Mucosa of stomach (tissue), 1 donor: ENCODE data around the gene ZBTB38.

Experiments
- H3K27me3 ChIP-seq: one replicate; pipeline ENCODE4 v1.7.0; 2013; ENCODE audit warnings: mild to moderate bottlenecking, low read length; ENCODE audit not compliant: control insufficient read depth, insufficient read depth
- H3K36me3 ChIP-seq: one replicate; pipeline ENCODE4 v1.7.0; 2013; ENCODE audit warnings: low read length; ENCODE audit not compliant: control insufficient read depth, insufficient read depth
- H3K4me1 ChIP-seq: one replicate; pipeline ENCODE4 v1.7.0; 2013; ENCODE audit warnings: mild to moderate bottlenecking, low read length; ENCODE audit not compliant: control insufficient read depth, insufficient read depth
- H3K4me3 ChIP-seq: one replicate; pipeline ENCODE4 v1.7.0; 2013; ENCODE audit warnings: low read length
- H3K9ac ChIP-seq: one replicate; pipeline ENCODE4 v1.7.0; 2013; ENCODE audit warnings: mild to moderate bottlenecking, low read length, moderate library complexity
- H3K9me3 ChIP-seq: one replicate; pipeline ENCODE4 v1.7.0; 2013; ENCODE audit warnings: mild to moderate bottlenecking, low read length, moderate library complexity; ENCODE audit not compliant: control insufficient read depth
- donor health status: Pancreatic carcinoma.

Gene ZBTB38

GRCh38 chr3:141413391-141413790, 45.1 kb downstream of the ZBTB38 start:
- no peaks in the 10 kb centered on the region for H3K9me3 ChIP-seq
- H3K9ac ChIP-seq, result peak overlapping the region; percentile 86
- peaks cover 6% of the 10 kb centered on the region for H3K36me3 ChIP-seq
- no peak overlapping the region for H3K4me3 ChIP-seq
- peaks cover 65% of the 10 kb centered on the region for H3K4me1 ChIP-seq
- no peaks in the 10 kb centered on the region for H3K27me3 ChIP-seq

DNA sequence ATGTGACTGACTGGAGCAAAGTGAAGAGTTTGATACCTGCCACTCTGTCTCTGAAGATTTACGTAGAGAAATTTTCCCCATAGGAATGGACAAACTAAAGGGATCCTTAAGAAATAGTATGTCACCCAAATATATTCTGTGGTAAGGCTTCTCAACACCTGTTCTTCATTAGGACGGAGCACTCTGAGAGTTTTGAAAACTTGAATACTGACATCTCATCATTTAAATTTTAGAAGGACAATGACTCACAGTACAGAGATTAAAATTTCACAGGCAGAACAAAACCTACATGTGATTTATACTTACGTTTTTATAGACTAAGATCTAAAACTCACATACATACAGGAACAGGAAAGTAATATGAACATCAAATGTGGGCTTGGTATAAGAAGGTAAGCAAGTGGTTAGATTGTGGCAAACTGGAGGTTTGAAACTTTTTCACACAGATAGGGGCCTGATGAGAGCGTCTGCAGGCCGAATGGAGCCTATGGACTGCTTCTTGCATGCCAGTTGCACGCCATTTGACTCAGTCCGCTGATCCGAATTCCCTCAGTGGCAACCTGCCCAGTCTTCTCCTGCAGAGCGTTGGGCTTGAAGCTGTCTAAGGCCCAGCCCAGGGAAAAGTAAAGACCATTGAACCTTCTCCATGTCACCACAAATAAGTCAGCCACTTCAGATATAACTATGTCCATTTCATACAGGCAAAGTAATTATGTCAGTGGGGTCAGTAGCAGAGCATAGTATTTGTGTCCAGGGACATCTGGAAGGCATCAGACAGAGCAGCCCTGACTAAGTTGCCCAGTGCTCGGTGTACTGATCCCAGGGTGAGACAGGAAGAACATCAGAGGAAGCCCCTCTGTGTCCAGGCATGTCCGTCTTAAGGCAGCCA, 45.7 kb downstream of the ZBTB38 start:
- H3K36me3 ChIP-seq, result peaks cover 6% of the 10 kb centered on the region
- H3K9me3 ChIP-seq, result no peaks in the 10 kb centered on the region
- no peak overlapping the region for H3K9ac ChIP-seq
- no peaks in the 10 kb centered on the region for H3K27me3 ChIP-seq
- H3K4me1 ChIP-seq, result peaks cover 60% of the 10 kb centered on the region
- no peak overlapping the region for H3K4me3 ChIP-seq

GRCh38 chr3:141414800-141415462, 46.6 kb downstream of the ZBTB38 start:
- Histone ChIP-seq H3K4me3 (no peak overlapping the region), H3K36me3 (peaks cover 6% of the 10 kb centered on the region), H3K9ac (no peak overlapping the region), H3K4me1 (peaks cover 51% of the 10 kb centered on the region), H3K27me3 (no peaks in the 10 kb centered on the region), H3K9me3 (no peaks in the 10 kb centered on the region)

GRCh38 chr3:141415953-141416352, 47.6 kb downstream of the ZBTB38 start:
- no peaks in the 10 kb centered on the region for H3K9me3 ChIP-seq
- H3K9ac ChIP-seq, result no peak overlapping the region
- H3K4me3 ChIP-seq, result no peak overlapping the region
- H3K36me3 ChIP-seq, result peaks cover 6% of the 10 kb centered on the region
- peaks cover 41% of the 10 kb centered on the region for H3K4me1 ChIP-seq
- H3K27me3 ChIP-seq, result no peaks in the 10 kb centered on the region
